GM12801 (cell line): ENCODE measurements around the gene TMEM131.

ENCODE experiments used
- CTCF ChIP-seq: IDR thresholded peaks from one replicate; pipeline ENCODE4 v1.5.1; 2011; ENCODE audit warnings: control low read depth; ENCODE audit not compliant: insufficient read length; ENCODE audit errors: extremely low read depth

TMEM131 gene

GRCh38 chr2:98014379-98014778 is 18.6 kb upstream of the TMEM131 start:
- no peak for TF ChIP-seq CTCF

GRCh38 chr2:98013407-98014042 is 17.8 kb upstream of the TMEM131 start:
- no peak for TF ChIP-seq CTCF

- no peak for TF ChIP-seq CTCF
Measured at GRCh38 chr2:98012561-98012991, 16.8 kb upstream of the TMEM131 start.

- no peak for TF ChIP-seq CTCF
Measured at GRCh38 chr2:98009887-98010760, 14.4 kb upstream of the TMEM131 start.

- no peak for TF ChIP-seq CTCF
Measured at GRCh38 chr2:98008415-98008814, 12.7 kb upstream of the TMEM131 start.

GRCh38 chr2:98006378-98006777 is 10.6 kb upstream of the TMEM131 start:
- no peak for TF ChIP-seq CTCF

GRCh38 chr2:98004613-98005012 is 8.9 kb upstream of the TMEM131 start:
- TF ChIP-seq CTCF: no peak
